GM18508 (cell line): ENCODE data around the gene CDKAL1.
"Not testable (repeated sequence)": the region's sequence is repeated elsewhere in the genome, so short reads cannot be mapped to it uniquely, and the experiment has no call there.

Experiments used
- ATAC-seq: cut with Tn5 transposase; IDR thresholded peaks from one replicate; pipeline ENCODE4 v1.9.1; 2021; ENCODE audit warnings: moderate number of reproducible peaks; ENCODE audit not compliant: insufficient read depth, unreplicated experiment

The CDKAL1 gene

DNA sequence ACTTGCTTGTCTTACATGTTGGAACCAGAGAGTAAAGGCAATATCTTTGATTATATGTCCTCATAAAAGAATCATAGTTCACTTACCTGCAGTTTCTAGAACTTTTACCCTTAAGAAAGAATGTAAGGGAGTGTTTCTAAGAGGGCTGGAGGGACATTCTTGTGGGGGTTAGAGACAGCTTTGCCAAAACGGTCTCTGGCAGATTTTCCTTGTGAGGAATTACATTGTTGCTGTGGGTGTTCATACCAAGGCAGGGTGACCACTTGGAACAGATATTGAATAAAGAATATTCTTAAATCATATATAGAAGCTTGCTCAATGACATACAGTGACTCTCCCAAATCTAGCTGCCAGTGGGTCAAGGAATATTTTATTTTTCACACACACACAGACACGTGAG lies 541.7 kb downstream of the CDKAL1 start:
- ATAC-seq, result no peak

DNA sequence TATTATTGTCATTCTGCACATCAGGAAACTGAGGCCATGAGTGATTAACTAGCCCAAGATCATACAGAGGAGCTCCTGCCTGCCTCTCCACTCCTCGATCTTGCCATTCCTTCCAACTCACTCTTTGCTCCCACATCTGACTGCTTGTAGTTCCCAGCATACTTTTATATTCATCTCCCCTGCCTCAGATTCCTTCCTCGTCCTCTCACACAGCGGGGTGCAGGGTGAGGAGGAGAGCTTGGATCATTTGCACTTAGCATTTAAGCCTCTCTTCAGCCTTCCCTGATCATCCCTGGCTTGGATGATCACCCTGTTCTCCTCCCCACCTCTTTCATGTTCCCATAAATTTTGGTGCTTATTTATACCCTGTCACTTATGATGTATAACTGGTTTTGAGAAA lies 544.2 kb downstream of the CDKAL1 start:
- ATAC-seq, result no peak

DNA sequence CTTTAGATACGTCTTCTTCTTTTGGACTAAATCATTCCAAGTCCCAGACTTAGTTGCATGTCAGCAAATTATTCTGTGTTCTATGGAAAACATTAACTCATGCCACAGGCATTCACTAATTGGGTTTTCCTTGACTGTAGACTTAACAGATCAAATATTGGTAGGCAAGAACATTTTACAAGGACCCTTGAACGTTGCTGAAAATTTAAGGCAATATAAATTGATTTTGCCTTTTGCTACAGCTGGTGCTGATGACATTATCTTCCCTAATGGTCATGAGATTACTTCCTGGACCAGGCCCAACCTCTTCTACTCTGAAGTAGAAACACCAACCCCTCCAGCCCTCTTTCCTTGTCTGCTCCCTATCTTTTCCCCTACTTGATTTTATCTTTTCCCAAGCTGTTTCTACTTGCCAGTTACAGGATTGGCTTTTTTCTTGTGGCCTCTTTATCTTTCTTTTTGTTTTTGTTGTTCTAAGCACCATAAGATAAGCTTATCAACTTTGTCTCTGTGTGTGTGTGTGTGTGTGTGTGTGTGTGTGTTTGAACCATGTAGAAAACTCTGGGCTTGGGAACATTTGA lies 545.3 kb downstream of the CDKAL1 start:
- no peak for ATAC-seq

DNA sequence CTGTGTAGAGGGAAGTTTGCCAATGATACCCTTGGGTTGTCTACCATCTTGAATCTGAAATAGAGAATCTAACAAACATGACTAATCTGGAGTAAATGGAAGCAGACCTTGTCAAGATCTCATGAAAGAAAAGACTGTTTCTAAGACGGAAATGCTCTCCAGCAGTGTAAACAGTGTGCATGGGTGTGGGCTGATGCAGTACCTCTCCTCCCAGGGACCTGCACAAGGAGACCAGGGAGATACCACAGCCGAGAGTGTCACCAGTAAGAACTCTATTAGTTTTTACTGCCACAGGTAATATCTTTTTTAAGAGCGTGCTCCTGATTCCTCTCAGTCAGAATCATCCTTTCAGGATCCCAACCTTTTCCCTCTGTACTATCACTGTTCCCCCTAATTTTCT lies 546.0 kb downstream of the CDKAL1 start:
- ATAC-seq, result no peak

DNA sequence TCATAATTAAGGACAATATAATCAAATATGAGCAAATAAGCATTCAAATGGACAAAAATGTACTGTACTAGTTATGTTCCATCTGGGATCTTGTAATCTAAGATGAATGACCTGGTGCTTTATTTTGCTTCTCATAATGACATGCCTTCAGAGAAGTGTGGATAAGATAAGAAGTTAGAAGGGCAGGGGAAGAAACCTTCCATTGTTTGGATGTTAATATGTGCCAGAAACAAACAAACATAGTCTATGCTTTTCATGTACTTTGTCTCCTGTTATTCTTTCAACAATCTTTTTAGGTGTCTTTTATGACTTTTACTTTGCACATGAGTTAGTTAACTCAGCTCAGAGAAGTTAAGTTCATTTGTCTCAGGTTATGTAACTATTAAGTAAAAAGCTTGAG lies 547.8 kb downstream of the CDKAL1 start:
- no peak for ATAC-seq

DNA sequence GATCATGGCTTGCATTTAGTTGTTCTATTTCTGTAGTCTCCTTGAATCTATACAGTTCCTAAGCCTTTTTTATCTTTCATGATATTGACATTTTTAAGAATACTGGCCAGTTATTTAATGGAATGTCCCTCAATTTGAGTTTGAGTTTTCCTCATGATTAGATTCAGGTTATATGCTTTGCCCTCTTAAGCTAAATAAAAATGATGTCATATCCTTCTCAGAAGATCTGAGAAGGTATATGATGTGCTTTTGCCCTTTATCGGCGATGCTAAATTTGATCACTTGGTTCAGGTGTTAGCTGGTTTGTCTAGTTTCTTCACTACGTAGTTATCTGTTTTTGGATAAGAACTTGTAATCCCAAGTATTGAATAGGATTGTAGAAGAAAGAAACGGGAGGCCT lies 549.5 kb downstream of the CDKAL1 start:
- no peak for ATAC-seq

DNA sequence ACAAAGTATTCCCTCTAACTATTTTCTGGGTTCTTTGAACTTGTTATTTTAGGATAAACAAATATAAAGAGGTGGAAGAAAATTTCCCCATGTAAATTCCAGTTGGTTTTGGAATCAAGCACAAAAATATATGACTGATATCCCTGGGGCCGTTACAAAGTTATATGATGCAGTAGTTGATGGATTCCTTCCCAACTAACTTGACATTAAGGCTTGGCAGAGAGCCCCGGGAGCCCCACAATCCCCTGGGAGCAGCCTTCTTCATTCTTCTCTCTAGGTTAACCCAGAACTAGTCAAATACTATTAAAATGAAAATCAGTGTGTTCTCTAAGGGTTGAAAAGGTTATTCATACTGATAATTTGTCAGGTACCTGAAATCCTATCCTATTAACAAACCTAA lies 550.4 kb downstream of the CDKAL1 start:
- ATAC-seq, result no peak

DNA sequence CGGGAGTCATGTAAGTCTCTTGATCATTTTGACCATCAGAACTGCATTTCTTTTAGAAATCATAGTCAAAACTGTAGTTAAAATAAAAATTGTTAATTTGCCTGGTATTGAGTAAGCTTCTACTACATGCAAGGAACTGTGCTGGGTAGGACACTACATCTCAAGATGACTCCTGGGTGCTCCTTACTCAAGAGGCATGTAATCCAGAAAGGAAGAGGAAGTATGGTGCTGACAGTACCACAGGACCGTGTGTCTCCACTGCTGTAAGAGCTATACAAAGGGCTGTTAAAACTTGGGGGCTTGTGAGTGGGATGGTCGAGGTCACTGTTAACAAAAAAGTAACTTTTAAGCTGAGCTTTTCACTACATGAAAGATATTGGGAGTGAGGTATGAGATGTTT lies 551.0 kb downstream of the CDKAL1 start:
- no peak for ATAC-seq

DNA sequence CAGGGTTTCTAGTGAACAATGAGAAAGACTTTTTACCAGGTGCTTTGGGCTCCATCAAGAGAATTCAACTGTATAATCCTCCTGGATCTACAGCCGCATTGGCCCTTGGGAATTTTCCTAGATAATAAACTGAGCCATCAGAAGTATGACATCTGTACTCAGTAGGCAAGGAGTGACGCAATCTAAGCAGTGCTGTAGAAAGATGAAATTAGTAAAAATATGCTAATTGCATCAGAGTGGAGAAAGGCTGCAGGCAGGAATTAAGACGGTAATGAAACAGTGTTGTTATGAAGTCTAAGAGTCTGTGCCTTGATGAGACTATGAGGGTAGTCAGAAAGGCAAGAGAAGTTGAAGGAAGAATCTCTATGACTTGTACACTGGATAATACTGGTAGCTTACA lies 551.4 kb downstream of the CDKAL1 start:
- no peak for ATAC-seq

DNA sequence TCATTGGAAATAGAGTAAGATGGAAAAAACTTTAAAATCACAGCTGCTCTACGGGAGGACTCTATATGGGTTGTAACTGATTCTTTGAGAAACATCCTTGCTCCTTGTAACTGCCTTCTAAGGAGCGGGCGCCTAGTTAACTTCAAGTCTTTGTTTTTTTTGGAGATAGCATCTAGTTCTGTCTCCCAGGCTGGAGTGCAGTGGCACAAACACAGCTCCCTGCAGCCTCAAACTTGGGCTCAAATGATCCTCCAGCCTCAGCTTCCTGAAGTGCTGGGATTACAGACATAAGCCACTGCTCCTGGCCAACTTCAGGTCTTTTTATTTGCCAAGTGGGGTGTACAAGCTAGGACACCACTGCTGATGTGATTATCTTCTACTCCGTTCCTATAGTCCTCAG lies 552.9 kb downstream of the CDKAL1 start:
- ATAC-seq, result no peak

DNA sequence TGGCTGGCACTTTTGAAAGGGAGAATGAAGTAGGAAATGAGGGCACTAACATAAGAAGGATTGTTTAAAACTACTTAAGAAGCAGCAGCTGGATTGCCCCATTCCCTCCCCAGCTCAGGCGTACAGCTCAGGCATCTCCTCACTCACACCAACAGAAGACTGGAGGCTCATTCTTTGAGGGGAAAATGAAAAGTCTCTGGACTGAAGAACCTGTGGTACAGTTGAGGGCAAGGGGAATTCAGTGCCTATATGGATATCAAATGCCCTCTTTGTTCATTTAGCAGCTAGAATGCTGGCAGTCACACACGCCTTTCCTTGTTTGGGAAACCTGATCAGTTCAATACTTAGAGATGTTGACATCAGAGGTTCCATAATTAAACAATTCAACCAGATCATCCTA lies 557.2 kb downstream of the CDKAL1 start:
- no peak for ATAC-seq

DNA sequence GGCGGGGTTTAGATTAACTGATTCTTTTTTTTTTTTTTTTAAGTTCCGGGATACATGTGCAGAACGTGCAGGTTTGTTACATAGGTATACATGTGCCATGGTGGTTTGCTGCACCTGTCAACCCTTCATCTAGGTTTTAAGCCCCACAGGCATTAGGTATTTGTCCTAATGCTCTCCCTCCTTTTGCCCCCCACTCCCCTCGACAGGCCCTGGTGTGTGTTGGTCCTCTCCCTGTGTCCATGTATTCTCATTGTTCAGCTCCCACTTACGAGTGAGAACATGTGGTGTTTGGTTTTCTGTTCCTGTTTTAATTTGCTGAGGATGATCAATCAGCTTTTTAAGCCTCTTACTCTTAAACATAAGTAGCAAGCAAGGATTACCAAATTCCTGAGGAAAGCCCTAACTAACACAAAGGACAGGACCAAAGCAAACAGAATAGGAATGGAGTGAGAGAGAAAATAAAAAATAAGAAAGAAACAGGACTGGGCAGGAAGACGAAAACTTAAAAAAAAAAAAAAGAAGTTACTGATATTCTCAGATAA lies 558.0 kb downstream of the CDKAL1 start:
- ATAC-seq, result not testable (repeated sequence)

DNA sequence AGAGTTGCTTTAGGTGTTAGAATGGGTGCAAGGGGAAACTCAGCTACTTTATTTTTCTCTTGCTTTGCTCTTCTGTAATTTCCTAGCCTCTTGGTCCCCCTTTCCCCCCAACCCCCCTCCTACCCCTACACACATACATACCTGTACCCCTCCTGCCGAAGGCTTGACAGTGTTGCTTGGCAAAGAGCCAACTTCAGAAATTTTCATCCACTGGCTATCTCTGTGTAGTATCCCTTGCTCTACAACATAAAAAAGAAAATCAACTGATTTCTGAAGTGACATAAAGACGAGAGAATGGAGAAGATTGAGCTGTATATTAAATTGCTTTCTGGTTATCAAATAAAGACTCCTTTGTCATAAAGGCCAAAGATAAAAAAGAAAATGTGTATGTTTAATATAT lies 561.2 kb downstream of the CDKAL1 start:
- no peak for ATAC-seq

DNA sequence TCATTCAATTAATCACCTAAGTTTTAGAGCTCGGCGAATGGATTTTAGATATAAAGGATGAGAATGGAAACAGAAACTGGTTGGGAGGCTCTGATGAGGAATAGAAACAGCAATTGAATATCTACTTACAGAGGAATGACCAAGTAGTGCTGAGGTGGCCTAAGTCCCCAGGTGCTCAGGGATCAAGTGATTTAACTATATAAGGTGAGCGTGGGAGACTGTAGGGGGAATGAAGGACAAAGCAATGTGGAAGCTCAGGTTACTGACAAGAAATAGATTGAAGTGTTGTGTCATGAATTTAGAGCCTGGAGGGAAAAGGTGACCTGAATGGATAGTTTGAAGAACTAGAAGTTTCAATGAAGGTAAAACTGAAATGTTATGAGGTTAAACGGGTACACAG lies 563.9 kb downstream of the CDKAL1 start:
- ATAC-seq, result no peak

DNA sequence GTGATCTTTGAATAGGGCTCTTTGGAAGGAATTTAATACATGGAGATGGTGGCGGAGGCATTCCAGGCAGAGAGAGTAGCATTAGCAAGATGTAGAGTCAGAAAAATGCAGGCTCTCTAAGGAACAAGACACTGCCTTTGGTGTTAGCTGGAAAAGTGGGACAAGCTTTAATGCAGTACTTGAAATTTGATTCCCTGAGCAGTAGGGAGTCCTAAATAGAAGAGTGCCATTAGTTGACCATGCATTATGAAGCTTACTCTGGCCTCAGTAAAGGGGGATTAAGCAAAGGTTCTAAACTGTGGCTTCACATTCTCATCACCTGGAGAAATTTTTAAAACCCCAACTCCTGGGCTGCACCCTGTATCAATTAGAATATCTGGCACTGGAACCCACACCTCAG lies 564.5 kb downstream of the CDKAL1 start:
- no peak for ATAC-seq

DNA sequence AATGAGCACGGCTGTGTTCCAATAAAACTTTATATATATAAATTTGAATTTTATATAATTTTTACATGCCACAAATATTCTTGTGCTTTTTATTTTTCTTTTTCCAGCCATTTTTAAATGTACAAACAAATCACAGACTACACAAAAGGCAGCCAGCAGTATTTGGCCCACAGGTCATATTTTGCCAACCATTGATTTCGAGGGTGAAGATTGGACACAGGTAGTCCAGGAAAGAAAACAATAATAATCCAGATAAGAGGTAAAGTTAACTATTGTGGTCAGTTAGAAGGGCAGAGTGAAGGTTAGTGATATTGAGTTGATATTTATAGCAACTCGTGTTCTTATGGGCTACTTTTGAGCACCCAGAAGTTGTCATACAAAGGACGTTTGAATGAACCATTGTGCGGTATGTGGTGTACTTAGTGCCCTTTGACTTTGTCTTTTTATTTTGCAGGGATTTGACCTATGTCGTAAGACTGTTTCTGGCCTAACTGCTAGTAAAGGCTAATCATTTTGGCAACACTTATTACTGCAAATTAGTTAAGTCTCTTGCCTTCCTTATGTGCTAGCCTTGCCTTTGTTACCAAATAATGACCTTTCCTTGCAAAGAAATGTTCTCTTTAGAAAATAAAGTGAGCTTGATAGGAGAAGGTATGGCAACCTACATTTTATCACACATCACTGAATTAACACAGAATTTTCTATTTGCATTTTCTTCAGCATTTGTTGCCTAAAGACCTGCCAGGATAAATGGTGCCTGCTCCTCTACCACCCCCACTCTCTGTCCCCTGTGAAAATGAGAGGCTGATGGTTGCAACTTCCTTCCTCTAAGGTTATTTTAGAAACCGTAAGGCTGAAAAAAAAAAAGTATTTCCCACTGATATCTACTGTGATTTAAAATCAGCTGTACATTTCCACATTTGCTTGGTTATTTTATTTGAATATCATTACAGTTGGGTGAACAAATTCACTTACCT lies 565.4 kb downstream of the CDKAL1 start:
- ATAC-seq, result no peak

DNA sequence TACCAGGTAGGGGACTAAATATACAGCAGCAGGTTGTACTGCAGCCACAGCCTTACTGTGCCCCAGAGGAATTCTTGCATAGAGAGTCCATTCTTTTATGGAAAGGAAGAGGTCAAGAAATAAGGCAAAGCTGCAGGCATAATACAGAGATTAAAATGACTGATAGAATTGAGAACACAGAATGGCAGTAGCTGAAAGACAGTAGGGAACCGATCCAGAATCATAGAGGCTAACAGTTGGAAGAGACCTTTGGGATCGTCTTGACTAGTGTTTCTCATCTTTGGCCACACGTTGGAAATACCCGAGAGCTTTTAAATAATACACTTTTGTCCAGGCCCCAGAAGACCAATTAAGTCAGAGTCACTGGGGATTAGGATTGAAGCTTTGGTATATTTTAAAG lies 566.7 kb downstream of the CDKAL1 start:
- no peak for ATAC-seq

DNA sequence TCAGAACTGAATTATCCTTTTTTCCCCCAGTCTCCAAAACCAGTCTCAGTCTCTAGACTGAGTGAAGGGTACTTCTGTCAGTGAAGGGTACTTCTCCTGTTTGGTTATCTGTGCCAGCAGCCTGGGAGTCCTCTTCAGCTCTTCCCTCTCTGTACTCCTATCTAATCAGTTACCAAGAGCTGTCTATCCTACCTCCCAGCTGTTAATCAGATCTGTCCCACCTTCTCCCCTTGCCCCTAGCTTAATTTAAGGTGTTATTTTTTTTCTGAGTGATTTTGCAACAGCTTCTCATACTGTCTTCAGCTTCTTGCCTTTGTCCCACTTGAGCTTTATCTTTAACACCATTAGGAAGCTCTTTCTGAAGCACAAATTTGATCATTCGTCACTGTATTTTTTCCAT lies 567.4 kb downstream of the CDKAL1 start:
- no peak for ATAC-seq

DNA sequence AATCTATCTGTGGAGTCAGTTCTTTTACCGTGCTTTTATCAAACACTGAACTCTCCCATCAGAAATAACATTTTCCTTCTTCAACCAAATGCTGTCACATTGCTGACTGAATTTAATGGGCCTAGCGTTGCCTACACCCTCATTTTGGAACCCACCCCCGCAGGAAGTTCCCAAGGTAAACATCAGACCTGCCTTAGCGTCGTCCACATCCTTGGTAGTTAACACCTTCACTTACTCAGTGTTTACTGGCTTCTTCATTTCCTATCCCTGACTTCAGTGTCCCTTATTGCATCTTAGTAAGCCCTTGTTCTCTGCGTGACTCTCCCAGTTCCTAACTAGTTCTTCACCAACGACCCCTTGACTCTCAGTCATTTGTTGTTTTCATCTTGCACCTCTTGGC lies 567.9 kb downstream of the CDKAL1 start:
- ATAC-seq, result no peak

DNA sequence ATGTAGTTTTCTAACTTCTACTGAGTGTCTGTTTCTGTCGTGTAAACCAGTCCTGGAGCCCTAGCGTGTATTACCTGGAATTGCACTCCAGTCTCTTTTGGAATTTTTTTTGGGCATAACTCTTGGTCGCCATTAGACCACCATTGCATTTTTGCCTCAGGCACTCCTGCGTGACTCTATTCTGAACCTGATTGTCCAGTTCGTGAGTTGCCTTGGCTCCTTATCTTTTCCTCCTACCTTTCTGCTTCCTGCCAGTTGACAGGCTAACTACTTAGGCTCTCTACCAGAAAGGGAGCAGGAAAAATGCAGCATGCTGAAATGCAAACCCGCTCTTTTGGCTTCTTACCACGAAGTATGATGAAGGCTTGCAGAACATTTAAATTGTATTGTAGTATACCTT lies 568.4 kb downstream of the CDKAL1 start:
- ATAC-seq, result no peak

DNA sequence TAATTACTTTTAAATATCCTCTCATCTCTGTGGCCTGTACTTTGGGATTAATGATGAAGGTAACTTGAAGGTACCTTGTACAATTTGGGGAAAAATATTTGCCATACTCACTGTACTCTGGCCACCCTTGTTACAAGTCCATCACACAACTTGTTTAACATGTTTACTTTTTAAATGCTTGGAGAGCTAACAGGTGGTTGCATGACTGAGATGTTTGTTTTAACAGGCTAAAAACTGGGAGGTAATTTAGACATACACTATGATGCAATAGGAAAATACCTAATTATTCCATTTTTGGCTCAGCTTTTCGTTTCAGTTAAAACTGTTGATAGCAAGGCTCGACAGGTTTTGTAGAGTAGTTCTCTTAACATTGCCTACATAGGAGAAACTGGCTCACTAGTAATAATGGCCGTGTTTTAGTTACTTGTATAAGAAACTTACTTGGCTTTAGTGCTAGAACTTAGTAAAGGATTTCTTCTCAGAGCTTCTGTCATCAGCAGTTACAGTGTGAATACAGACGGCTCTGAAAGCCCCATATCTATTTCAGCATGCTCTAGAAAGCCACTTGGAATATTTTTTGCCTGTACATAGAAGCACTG lies 569.5 kb downstream of the CDKAL1 start:
- ATAC-seq, result no peak
